HG02852 (cell line): ENCODE data around the gene LDLRAD4.

Source experiments
- ATAC-seq: cut with Tn5 transposase; IDR thresholded peaks from one replicate; pipeline ENCODE4 v1.9.1; 2021; ENCODE audit warnings: mild to moderate bottlenecking, moderate library complexity; ENCODE audit not compliant: unreplicated experiment

LDLRAD4 gene

GRCh38 chr18:13302457-13303225, 84.1 kb downstream of the LDLRAD4 start:
- no peak for ATAC-seq

DNA sequence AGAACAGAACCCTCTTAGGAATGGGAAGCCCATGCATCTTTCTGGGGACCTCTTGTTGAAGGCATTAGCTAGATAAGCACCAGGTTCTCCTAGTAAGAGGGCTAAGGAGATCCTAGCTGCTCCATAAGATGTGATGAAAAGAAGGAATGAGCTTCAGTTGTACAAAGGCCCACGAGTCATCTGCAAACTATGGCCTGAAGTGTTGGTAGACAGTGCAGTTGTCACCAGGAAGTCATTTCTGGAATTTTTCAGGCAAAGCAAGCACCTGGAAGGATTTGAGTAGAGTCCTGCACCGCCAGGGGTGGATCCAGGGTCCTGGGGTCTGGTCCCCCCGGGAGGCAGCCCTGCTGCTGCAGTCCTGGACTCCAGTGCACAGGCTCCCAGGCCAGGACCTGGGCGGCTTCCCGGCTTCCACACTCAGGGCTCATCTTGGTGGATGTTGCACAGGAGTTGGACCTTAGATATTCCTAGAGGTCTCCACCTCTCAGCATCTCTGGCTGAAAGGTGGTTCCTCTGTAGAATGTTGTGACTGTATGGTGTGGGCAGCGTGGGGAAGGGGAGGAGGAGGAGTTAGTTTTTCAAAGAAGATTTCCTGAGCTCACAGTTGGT, 85.3 kb downstream of the LDLRAD4 start:
- ATAC-seq: no peak

DNA sequence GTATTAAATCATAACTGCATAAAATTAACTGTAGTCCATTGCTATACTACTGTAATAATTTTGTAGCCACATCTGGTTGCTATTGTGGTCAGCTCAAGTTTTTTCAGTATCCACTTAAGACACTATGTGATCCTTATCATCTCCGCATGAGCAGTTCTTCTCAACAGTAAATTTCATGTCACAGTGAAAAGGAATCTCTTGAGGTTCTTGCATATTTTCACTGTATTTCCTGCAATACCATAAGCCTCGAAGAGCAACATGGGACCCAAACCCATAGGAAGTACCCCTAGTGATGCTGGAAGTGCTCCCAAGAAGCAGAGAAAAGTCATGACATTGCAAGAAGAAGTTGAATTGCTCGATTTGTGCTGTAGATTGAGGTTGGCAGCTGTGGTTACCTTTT, 86.7 kb downstream of the LDLRAD4 start:
- ATAC-seq: no peak

DNA sequence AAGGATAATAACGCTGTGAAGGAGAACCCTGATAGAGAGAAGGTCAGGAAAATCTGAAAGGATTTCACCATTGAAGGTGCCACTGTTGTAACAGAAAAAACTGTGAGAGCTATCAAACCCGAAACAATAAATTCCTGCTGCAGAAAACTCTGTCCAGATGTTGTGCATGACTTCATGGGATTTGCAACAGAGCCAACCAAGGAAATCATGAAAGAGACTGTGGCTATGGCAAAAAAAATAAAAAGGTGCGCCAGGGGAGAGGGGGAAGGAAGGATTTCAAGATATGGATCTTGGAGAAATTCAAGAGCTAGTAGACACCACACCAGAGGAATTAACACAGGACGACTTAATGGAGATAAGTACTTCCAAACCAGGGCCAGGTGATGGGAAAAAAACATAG, 88.0 kb downstream of the LDLRAD4 start:
- ATAC-seq: no peak

- ATAC-seq: no peak
Measured at GRCh38 chr18:13308369-13308768, 89.8 kb downstream of the LDLRAD4 start.

GRCh38 chr18:13309031-13309747, 90.6 kb downstream of the LDLRAD4 start:
- no peak for ATAC-seq

DNA sequence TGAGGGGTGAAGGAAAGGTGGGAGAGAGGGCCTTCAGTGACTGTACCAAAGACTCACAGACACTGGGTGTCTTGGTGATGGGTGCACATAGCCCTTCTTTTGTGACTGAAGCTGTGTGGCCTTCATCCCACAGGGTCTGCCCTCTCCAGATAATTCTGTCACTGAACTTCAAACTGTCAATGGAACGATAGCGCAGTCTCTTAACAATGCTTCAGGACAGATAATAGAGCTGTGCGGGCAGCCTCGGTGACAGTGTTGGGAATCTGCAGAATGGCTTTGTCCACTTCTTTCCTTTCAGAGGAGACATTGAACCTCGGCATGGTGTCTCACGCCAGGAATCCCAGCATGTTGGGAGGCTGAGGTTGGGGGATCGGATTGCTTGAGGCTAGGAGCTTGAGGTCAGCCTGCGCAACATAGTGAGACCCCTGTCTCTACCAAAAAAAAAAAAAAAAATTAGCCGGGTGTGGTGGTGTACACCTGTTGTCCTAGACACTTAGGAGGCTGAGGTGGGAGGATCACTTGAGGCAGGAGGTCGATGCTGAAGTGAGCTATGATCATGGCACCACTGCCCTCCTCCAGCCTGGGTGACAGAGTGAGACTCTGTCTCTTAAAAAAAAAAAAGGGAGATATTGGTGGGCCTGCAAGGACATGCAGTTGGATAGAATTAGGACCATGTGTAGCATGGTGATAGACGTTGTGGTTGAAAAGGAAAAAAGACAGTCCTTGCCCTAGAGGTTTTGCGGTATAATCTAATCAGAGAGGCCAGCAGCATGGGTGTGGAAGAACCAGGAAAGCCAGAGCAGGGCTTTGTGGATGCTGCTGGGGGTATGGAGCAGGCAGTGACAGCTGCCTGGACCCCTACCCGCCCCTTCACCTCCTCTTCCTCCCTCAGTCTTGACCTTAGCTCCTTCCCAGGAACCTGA, 91.4 kb downstream of the LDLRAD4 start:
- ATAC-seq: no peak

DNA sequence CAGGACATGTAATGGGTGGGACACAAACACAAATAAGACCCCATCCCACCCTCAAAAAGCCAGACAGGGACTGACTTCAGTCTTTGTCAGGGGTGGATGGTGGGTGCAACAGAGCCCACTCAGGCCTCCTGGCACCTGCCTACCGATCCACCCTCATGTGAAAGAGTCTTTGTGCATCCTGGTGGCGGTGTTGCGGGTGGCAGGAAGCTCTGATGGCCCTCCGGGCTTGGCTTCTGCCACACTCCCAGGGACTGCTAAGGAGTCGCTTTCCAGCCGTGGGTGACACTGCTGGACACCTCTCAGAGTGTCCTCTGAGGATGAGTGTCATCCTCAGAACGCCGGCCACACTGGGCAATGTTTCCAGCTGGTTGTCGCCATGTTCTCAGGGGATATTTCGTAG, 92.6 kb downstream of the LDLRAD4 start:
- ATAC-seq: no peak

- ATAC-seq: no peak
Measured at GRCh38 chr18:13312515-13312914, 94.0 kb downstream of the LDLRAD4 start.

GRCh38 chr18:13313006-13313686, 94.6 kb downstream of the LDLRAD4 start:
- ATAC-seq: no peak

GRCh38 chr18:13315000-13315399, 96.4 kb downstream of the LDLRAD4 start:
- no peak for ATAC-seq

- no peak for ATAC-seq
Measured at GRCh38 chr18:13316063-13316462, 97.5 kb downstream of the LDLRAD4 start.

DNA sequence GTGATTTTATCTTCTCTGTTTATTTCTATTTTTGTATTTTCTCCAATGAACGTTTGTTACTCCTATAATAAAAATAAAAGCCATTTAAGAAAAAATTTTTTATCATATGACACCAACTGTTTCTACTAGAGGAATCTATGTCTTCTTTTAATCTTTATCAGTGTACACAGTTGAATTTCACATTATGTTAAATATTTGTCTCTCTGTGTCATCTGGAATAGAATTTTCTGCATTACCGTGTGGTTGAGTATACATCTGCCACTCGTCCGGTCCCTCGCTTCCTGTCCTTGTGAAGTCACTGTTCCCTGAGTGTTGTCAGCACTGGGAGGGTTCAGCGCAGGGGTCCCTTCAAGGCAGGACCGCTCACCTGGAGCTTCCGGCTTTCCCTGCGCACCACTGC, 99.2 kb downstream of the LDLRAD4 start:
- ATAC-seq: no peak

DNA sequence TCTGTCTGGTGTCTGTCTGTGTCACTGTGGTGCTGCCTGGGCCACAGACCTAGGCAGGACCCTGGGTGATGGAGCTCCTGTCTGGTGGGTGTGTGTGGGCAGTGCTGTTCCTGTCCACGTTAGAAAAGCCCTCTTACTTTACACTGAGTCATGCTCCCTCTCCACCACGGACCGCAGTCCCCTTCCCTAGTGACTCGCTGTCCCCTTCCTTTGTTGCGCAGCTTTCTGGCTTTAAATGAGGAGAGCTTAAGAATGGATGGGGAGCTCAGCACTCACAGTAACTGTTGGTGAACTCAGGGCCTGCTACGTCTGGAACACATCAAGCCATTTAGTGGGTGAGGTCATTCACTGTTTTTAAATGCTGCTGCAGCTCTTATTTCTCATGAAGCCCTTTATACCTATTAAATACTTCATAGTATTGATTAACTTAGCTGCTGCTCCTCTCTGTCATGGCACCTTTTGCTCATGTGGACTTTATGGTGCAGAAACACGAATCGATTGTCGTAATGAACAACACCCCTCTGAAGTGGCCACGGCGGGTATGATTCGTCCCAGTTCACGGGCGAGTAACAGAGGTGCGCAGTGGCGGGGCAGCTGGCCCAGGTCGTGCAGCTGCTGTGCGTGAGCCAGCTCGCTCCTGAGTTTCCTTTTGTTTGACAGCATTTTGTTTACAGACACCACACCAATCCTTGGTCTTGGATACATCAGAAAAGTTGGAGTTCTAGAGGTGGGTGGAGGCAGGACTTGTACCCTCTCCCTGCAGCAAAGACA, 100.4 kb downstream of the LDLRAD4 start:
- ATAC-seq: no peak

GRCh38 chr18:13319629-13320028, 101.1 kb downstream of the LDLRAD4 start:
- no peak for ATAC-seq

DNA sequence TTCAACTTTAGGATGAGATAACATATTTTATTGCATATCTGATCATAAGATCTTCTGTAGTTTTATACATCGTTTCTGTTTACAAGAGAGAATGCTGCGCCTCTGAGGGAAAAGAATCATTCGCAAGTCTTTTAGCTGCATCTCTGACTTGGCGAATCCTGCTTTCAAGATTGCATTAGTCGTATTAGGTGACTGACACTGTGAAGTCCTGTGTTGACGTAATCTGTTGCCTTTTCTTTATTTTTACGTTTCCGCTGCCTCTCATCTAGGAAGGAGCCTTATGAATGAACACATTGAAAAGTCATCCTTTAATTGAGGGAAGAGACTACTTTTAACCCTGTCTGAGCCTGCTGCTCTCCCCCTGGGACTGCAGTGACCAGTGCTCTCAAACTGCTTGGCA, 101.5 kb downstream of the LDLRAD4 start:
- no peak for ATAC-seq

GRCh38 chr18:13320891-13321425, 102.4 kb downstream of the LDLRAD4 start:
- ATAC-seq: no peak

DNA sequence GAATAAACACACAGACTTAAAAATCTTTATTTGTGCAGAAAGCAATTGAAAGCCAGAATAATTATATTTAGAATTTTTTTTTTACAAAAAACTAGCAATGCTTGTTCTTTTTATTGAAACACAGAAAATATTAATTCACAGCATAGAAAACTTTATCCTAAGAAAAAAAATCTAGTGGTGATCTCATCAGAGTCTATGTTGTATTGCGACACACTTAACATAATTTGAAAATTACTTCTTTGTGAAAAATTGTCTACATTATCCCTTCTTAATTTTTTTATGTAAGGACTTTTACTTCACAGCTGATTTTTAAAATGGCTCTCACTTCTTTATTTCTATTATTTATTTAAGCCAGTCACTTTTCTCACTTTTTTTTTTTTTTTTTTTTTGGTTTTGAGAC, 103.4 kb downstream of the LDLRAD4 start:
- ATAC-seq: no peak

DNA sequence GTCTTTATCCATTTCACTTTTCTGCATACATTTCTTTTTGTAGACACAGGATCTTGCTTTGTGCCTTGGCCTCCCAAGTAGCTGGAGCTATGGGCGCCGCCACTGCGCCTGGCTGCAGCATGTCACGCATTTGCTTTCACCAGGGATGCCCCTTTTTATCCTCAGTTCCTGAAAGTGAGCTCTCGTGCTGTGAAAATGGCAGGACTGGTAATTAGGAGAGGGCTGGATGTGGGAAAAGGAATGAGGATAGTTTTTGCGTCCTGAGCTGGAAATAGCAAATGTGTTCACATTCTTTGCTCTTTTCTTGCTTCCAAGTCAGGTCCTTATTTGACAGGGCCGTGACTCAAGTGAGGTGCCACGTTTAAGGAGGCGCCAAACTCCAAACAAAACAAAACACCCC, 104.6 kb downstream of the LDLRAD4 start:
- no peak for ATAC-seq
